GM19328 (cell line): Measurements from ENCODE around the gene C17orf107.

Experiments
- ATAC-seq: cut with Tn5 transposase; IDR thresholded peaks from one replicate; pipeline ENCODE4 v1.9.1; 2021; ENCODE audit warnings: mild to moderate bottlenecking, moderate library complexity; ENCODE audit not compliant: unreplicated experiment

Gene C17orf107

DNA sequence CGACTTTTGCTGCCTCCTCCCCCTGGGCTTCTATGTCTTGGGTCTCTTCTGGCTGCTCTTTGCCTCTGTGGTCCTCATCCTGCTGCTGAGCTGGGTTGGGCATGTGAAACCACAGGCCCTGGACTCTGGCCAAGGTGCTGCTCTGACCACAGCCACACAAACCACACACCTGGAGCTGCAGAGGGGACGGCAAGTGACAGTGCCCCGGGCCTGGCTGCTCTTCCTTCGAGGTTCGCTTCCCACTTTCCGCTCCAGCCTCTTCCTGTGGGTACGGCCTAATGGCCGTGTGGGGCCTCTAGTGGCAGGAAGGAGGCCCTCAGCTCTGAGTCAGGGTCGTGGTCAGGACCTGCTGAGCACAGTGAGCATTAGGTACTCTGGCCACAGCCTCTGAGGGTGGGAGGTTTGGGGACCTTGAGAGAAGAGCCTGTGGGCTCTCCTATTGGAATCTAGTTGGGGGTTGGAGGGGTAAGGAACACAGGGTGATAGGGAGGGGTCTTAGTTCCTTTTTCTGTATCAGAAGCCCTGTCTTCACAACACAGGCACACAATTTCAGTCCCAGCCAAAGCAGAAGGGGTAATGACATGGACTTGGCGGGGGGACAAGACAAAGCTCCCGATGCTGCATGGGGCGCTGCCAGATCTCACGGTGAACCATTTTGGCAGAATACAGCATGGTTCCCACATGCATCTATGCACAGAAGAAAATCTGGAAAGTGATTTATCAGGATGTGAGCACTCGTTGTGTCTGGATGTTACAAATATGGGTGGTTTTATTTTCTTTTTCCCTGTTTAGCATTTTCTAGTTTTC, 35.0 kb downstream of the C17orf107 start:
- ATAC-seq: no peak

DNA sequence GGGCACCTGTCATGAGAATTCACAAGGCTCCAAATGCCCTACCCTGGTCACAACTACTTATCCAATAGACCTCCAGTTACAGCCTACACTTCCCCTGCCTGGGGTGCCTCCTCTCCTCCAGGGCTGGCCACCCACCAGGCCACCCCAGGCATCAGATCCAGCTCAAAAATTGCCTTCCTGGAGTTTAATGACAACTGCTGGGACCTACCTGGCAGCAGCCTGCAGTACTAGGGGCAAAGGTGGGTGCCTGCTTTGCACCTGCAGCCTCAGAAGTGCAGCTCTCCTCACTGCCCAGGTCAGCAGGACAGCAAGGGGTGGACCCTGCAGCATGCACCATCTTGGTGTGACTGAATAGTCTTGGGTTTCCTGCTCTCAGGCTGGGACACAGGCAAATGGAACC, 36.3 kb downstream of the C17orf107 start:
- ATAC-seq: no peak

GRCh38 chr17:4936436-4936835, 37.1 kb downstream of the C17orf107 start:
- no peak for ATAC-seq

- no peak for ATAC-seq
Measured at GRCh38 chr17:4937553-4937952, 38.2 kb downstream of the C17orf107 start.

DNA sequence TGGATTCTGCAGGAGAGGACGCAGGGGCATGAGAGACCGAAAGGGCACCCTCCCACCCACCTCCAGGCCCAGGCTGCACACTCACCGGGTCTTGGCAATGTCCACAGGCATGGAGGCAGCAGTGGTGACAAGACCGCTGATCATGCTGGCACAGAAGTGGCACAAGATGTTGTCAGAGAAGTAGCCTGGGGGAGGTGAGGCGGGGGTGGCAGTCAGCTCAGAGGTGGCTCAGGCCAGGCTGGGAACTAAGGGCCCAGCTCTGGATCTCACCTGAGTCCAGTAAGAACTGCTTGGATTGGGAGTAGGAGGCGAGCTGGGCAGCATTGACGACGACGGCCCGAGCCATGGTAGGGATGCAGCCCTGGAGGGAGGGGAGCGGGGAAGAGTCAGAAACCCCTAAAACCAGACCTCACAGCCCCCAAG, 38.7 kb downstream of the C17orf107 start:
- no peak for ATAC-seq

DNA sequence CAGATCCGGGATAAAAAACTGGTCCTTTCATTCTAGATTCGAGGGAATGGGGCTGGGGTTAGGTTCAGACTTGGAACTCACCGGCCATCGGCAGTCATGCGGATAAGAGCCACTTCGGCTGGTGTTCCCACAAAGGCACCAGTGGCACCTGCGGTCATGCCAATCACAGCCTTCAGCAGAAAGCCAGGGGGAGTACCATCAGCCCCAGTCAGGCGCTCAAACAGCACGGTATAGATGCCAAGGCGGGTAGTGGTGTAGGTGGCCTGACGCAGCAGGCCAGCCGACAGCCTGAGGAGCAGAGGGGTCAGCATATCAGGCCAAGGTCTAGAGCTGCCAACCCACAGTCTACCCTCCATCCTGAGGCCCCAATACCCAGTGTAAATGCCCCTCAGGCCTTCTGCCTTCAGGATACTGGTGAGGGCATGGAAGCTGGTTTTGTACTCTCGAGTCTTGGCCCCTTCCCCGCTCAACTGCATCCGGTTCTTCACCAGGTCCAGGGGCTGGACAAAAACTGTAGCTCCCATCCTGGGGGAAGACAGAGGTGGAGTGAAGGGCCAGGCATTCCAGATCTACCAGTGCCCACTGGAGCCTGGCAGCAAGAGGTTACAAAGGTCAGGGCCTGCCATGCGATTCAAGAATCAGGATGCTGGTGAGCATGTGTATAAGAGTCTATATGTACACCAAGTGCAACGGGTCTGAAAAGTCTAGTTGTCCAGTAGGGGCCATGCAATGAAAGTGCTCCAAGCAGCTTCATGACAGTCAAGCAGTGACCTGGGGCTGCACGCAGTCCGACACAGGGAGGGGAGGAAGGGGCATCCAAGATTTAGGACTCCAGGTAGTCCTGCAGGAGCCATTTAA, 39.6 kb downstream of the C17orf107 start:
- ATAC-seq: no peak

GRCh38 chr17:4939546-4939795, 40.1 kb downstream of the C17orf107 start:
- ATAC-seq: peak; percentile 9

- ATAC-seq: peak; percentile 72
Measured at GRCh38 chr17:4939796-4940554, 40.6 kb downstream of the C17orf107 start, which contains the start of the genes RNF167 and SLC25A11. TSS of gene RNF167 (plus strand) at chr17:4940268. CDS start at chr17:4940910, 642 bp downstream. TSS of gene SLC25A11 (minus strand) at chr17:4940046. CDS start at chr17:4939910, 136 bp downstream.

- ATAC-seq: no peak
Measured at GRCh38 chr17:4940555-4941318, 41.4 kb downstream of the C17orf107 start.

- no peak for ATAC-seq
Measured at GRCh38 chr17:4941319-4941610, 41.9 kb downstream of the C17orf107 start.

DNA sequence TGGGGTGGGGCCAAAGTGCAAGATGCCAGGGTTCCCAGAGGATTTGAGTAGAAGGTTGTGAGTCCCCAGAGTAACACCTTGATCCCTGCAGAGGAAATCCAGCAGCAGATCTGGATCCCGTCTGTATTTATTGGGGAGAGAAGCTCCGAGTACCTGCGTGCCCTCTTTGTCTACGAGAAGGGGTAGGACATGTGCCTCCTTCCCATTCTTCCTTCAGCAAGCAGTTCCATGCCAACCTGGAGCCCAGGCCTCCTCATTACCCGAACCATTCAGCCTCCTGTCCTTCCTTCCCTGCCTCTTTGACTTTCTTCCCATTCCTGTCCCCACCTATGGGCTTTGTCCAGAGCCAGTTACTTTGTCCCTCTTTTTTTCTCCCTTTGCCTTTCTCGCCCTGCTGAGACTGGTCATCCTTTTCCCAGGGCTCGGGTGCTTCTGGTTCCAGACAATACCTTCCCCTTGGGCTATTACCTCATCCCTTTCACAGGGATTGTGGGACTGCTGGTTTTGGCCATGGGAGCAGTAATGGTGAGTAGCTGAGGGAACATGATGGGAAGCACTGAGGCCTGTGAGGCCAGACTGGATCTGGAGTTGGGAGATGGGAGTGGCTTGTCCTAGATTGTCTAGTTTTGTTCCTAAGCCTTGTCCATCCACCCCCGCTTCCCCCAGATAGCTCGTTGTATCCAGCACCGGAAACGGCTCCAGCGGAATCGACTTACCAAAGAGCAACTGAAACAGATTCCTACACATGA, 43.6 kb downstream of the C17orf107 start:
- ATAC-seq: no peak

DNA sequence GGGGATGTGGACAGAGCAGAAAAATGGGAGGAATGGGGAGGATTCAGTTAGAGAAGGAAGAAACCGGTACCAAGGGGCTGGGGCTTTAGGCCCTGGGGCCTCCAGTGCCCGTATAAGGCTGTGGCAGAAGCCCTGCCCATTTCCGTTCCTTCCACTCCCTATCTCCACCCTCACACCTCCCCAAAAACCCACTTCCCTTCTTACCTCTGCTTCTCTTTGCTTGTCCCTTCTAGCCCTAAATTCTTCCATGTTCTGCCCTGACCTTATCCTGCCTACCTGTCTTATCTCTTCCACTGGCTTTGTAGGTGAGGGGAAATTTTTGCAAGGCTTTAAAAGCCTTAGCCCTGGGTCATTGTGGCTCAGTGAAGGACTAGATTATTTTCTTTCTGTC, 44.8 kb downstream of the C17orf107 start:
- no peak for ATAC-seq

GRCh38 chr17:4944554-4945175, 45.3 kb downstream of the C17orf107 start:
- no peak for ATAC-seq

DNA sequence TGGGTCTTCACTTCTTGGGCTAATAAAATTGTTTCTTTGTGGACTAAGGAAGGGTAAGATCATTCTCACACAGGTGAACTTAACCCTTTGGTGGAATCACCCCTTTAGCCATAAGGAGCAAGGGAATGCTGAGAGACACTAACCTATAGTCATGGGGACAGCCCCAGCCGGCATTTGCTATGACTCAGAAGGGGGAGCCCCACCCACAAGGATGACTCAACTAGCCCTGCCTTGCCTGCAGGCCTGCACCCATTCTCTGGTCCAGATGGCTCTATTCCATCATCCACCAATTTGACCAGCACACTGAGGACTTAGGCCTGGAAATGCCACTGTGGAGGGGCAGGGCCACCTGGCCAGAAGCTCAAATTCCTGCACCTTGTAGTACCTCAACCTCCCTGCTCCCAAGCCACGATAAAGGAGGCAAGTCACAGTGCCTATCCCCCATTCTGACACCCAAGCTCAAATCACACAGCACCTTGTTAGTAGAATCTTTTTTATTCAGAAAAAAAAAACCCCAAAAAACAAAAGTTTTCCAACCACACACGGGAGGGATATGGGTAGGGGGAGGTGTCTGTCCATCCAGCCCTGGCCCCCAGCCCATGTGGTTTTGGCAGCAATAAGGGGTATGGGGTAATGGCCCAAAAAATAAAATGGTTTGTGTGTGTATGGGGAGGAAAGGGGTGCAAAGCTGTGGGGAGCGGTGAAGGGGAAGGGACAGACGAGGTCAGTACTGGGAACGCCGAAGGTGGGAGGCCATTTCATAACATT, 46.0 kb downstream of the C17orf107 start:
- no peak for ATAC-seq

DNA sequence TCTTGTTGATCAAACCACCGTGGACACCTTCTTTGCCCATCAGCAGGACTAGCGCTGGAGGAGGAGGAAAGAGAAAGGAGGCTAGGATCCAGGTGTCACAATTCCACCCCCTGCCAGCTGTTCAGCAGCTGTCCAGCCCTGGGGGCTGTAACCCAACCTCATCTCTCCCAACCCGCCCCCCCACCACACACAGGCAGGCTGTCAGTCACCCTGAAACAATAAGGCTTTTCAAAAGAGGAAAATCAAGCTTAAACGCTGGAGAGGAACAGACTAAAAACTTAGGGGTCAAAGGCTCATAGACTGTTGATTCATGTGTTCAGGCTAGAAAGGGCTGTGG, 46.6 kb downstream of the C17orf107 start:
- no peak for ATAC-seq

GRCh38 chr17:4946312-4946976, 47.1 kb downstream of the C17orf107 start:
- ATAC-seq: no peak

DNA sequence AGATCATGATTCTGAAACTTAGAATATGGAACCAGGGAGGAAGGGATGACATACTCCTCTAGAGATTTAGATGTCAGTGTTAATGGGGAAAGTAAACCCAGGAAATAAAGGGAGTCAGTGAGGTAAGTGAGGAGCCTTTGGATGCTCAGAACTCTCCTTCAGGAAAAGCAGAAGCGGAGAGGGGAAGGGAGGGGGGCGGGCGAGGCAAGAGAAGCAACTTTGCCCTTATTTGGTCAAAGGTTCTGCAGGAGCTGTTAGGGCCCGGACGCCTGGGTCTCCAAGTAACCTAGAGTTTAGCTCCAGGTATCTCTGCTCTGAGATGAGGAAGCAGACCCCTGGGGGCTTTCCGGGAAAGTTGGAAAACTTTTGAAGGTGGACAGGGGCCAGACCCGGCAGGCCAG, 47.7 kb downstream of the C17orf107 start:
- ATAC-seq: no peak

- ATAC-seq: peak; percentile 5
Measured at GRCh38 chr17:4947411-4948165, 48.3 kb downstream of the C17orf107 start.
